H1 (cell line): Measurements from ENCODE around the gene ZNF845. TPM values are rescaled to one million over a fixed set of nuclear protein-coding genes. Genes with fewer than 3 reads are reported as not detected.

ENCODE experiments used
- CTCF ChIA-PET: fragments of 300-600 bp; sonication (Branson Sonifier 250); formaldehyde crosslinking; loops from one replicate; lab custom pipeline; 2021; ENCODE audit not compliant: partially characterized antibody; lab: Charles Lee
- POLR2A ChIA-PET: fragments of 300-600 bp; sonication (Branson Sonifier 250); formaldehyde crosslinking; loops from one replicate; lab custom pipeline; 2021; ENCODE audit warnings: inconsistent platforms; ENCODE audit not compliant: partially characterized antibody; lab: Charles Lee
- DNase-seq, 2 experiments: peaks; one replicate each; pipeline versions ENCODE4 v3.0.0 to v3.0.0-alpha.2; 2010 to 2022; ENCODE audit warnings: low spot score in 2 of 2, low read depth in 1 of 2, mixed read lengths in 1 of 2
- FAIRE-seq: peaks from 2 replicates; lab custom pipeline; 2011; peaks lifted over from hg19 to GRCh38; lab: Jason Lieb, UNC
- H2AFZ ChIP-seq: 2 replicates; pipeline ENCODE4 v1.8.1; 2012; ENCODE audit warnings: low read length, inconsistent platforms
- H2AK5ac ChIP-seq: 2 replicates; pipeline ENCODE4 v1.6.1; 2013; ENCODE audit warnings: low read depth, low read length
- H2BK120ac ChIP-seq: replicated peaks from 2 replicates; pipeline ENCODE3; 2013; ENCODE audit warnings: low read depth, low read length, inconsistent platforms
- H2BK12ac ChIP-seq: 2 replicates; pipeline ENCODE4 v1.6.1; 2013; ENCODE audit warnings: low read depth, low read length
- H2BK15ac ChIP-seq: 2 replicates; pipeline ENCODE4 v1.6.1; 2013; ENCODE audit warnings: low read length
- H2BK20ac ChIP-seq: 2 replicates; pipeline ENCODE4 v1.6.1; 2013; ENCODE audit warnings: low read length
- H2BK5ac ChIP-seq: 2 replicates; pipeline ENCODE4 v1.6.1; 2013; ENCODE audit warnings: low read depth, low read length
- H3K14ac ChIP-seq: 2 replicates; pipeline ENCODE4 v1.6.1; 2013; ENCODE audit warnings: inconsistent platforms; ENCODE audit not compliant: insufficient read length
- H3K18ac ChIP-seq: 2 replicates; pipeline ENCODE4 v1.6.1; 2013; ENCODE audit warnings: low read length; ENCODE audit errors: extremely low read depth
- H3K23ac ChIP-seq: 2 replicates; pipeline ENCODE4 v1.6.1; 2013; ENCODE audit warnings: inconsistent platforms; ENCODE audit not compliant: insufficient read length
- H3K23me2 ChIP-seq: 2 replicates; pipeline ENCODE4 v1.6.1; 2013; ENCODE audit warnings: low read depth, low read length
- H3K27ac ChIP-seq: 2 replicates; pipeline ENCODE4 v1.6.1; 2011; ENCODE audit warnings: low read depth, low read length, inconsistent platforms
- H3K27me3 ChIP-seq, 4 experiments: replicated peaks in 1 of 4; 1 replicate in 1 of 4; 2 replicates in 3 of 4; pipeline versions ENCODE4 v1.6.1 to v1.8.1; 2011 to 2013; ENCODE audit warnings: low read length in 3 of 4, mild to moderate bottlenecking in 3 of 4, inconsistent platforms in 2 of 4, mixed read lengths in 2 of 4, moderate library complexity in 1 of 4; ENCODE audit not compliant: control insufficient read depth in 3 of 4, insufficient read depth in 3 of 4; ENCODE audit errors: extremely low read depth in 1 of 4
- H3K36me3 ChIP-seq, 4 experiments: 2 replicates each; pipeline versions ENCODE4 v1.6.1 to v1.8.1; 2011 to 2013; ENCODE audit warnings: mild to moderate bottlenecking in 4 of 4, low read length in 3 of 4, moderate library complexity in 2 of 4, control low read depth in 1 of 4, inconsistent platforms in 1 of 4; ENCODE audit not compliant: insufficient read depth in 4 of 4, control insufficient read depth in 2 of 4
- H3K4ac ChIP-seq: replicated peaks from 2 replicates; pipeline ENCODE3; 2013; ENCODE audit warnings: low read length, low read depth, mixed read lengths, inconsistent platforms; ENCODE audit not compliant: insufficient read length
- H3K4me1 ChIP-seq, 4 experiments: replicated peaks in 1 of 4; 1 replicate in 1 of 4; 2 replicates in 3 of 4; pipeline versions ENCODE4 v1.6.1 to v1.8.1; 2011 to 2013; ENCODE audit warnings: low read length in 3 of 4, inconsistent platforms in 2 of 4, mixed read lengths in 1 of 4; ENCODE audit not compliant: insufficient read depth in 4 of 4, control insufficient read depth in 3 of 4
- H3K4me2 ChIP-seq, 2 experiments: 2 replicates each; pipeline versions ENCODE4 v1.6.1 to v1.8.1; 2011 to 2013; ENCODE audit warnings: low read depth in 2 of 2, low read length in 2 of 2, control low read depth in 1 of 2, inconsistent platforms in 1 of 2, mild to moderate bottlenecking in 1 of 2; ENCODE audit not compliant: insufficient read depth in 1 of 2
- H3K4me3 ChIP-seq, 4 experiments: fragments of 200-600, 300-600 bp in 1 of 4; sonication (generic), shearing (Covaris generic), sonication (Bioruptor Twin) in 1 of 4; 2 replicates each; pipeline versions ENCODE4 v1.5.1 to v1.8.1; 2011 to 2016; ENCODE audit warnings: low read length in 4 of 4, low read depth in 3 of 4, control low read depth in 2 of 4, inconsistent platforms in 2 of 4, mild to moderate bottlenecking in 2 of 4, mixed read lengths in 1 of 4, moderate library complexity in 1 of 4; ENCODE audit not compliant: insufficient read depth in 2 of 4; ENCODE audit errors: extremely low read depth in 1 of 4
- H3K56ac ChIP-seq: replicated peaks from 2 replicates; pipeline ENCODE3; 2013; ENCODE audit warnings: low read depth, mild to moderate bottlenecking, mixed read lengths, low read length, inconsistent platforms; ENCODE audit not compliant: insufficient read length
- H3K79me1 ChIP-seq: 2 replicates; pipeline ENCODE4 v1.6.1; 2013; ENCODE audit warnings: low read depth, low read length, control low read depth
- H3K79me2 ChIP-seq, 2 experiments: 2 replicates each; pipeline versions ENCODE4 v1.6.1 to v1.8.1; 2012 to 2013; ENCODE audit warnings: low read length in 2 of 2, mild to moderate bottlenecking in 2 of 2, inconsistent platforms in 1 of 2; ENCODE audit not compliant: insufficient read depth in 2 of 2, control insufficient read depth in 1 of 2
- H3K9ac ChIP-seq, 4 experiments: replicated peaks in 1 of 4; 1 replicate in 1 of 4; 2 replicates in 3 of 4; pipeline versions ENCODE4 v1.6.1 to v1.8.1; 2011 to 2013; ENCODE audit warnings: low read depth in 3 of 4, low read length in 3 of 4, control low read depth in 2 of 4, mild to moderate bottlenecking in 2 of 4, moderate library complexity in 2 of 4, inconsistent platforms in 1 of 4; ENCODE audit errors: extremely low read depth in 1 of 4
- H3K9me3 ChIP-seq, 2 experiments: 2 replicates each; pipeline versions ENCODE4 v1.6.1 to v1.8.1; 2012 to 2013; ENCODE audit warnings: mild to moderate bottlenecking in 2 of 2, moderate library complexity in 2 of 2, control low read depth in 1 of 2, inconsistent platforms in 1 of 2, low read depth in 1 of 2, low read length in 1 of 2, mixed read lengths in 1 of 2; ENCODE audit not compliant: insufficient read depth in 2 of 2
- H4K20me1 ChIP-seq, 2 experiments: replicated peaks in 1 of 2; 2 replicates each; pipeline versions ENCODE3 to v1.8.1; 2011 to 2013; ENCODE audit warnings: inconsistent platforms in 2 of 2, low read length in 2 of 2, mild to moderate bottlenecking in 1 of 2; ENCODE audit not compliant: insufficient read depth in 2 of 2, control insufficient read depth in 1 of 2
- H4K5ac ChIP-seq: 2 replicates; pipeline ENCODE4 v1.6.1; 2013; ENCODE audit warnings: low read length, low read depth, mixed read lengths, inconsistent platforms; ENCODE audit not compliant: insufficient read length
- H4K8ac ChIP-seq: 2 replicates; pipeline ENCODE4 v1.8.0; 2013; ENCODE audit warnings: mild to moderate bottlenecking, moderate library complexity, low read length, inconsistent platforms; ENCODE audit not compliant: insufficient read depth; ENCODE audit errors: extremely low read depth
- H4K91ac ChIP-seq: replicated peaks from 2 replicates; pipeline ENCODE3; 2013; ENCODE audit warnings: low read length, mixed read lengths, inconsistent platforms; ENCODE audit not compliant: insufficient read length
- BACH1 ChIP-seq: IDR thresholded peaks from 2 replicates; pipeline ENCODE4 v1.6.1; 2012; ENCODE audit warnings: low read length, improper control_type of control experiment
- EP300 ChIP-seq, 2 experiments: IDR thresholded peaks; 1 replicate in 1 of 2; 2 replicates in 1 of 2; pipeline ENCODE4 v1.6.1; 2011 to 2012; ENCODE audit warnings: low read depth in 2 of 2, low read length in 2 of 2, mild to moderate bottlenecking in 2 of 2, borderline replicate concordance in 1 of 2, inconsistent platforms in 1 of 2, moderate library complexity in 1 of 2
- KDM1A ChIP-seq: fragments of 200-600, 300-600 bp; sonication (generic); IDR thresholded peaks from 2 replicates; pipeline ENCODE4 v1.7.1; 2016; ENCODE audit warnings: mild to moderate bottlenecking, low read length, borderline replicate concordance
- KDM5A ChIP-seq: fragments of 200-600 bp; IDR thresholded peaks from 2 replicates; pipeline ENCODE4 v1.7.1; 2012; ENCODE audit warnings: mild to moderate bottlenecking, low read length, inconsistent platforms, mixed read lengths
- POLR2A ChIP-seq, 2 experiments: IDR thresholded peaks; 1 replicate in 1 of 2; 2 replicates in 1 of 2; pipeline ENCODE4 v1.6.1; 2011; ENCODE audit warnings: low read depth in 2 of 2, low read length in 2 of 2, mild to moderate bottlenecking in 2 of 2; ENCODE audit errors: control extremely low read depth in 1 of 2
- SAP30 ChIP-seq: fragments of 300-600 bp; sonication (generic); IDR thresholded peaks from 2 replicates; pipeline ENCODE4 v1.7.1; 2012; ENCODE audit warnings: low read length, moderate library complexity, mild to moderate bottlenecking, inconsistent platforms; ENCODE audit not compliant: insufficient read depth, insufficient replicate concordance
- SP4 ChIP-seq: IDR thresholded peaks from 2 replicates; pipeline ENCODE4 v1.6.1; 2012; ENCODE audit warnings: low read length, inconsistent platforms
- TAF7 ChIP-seq: optimal IDR thresholded peaks from 2 replicates; pipeline ENCODE3; 2011; ENCODE audit warnings: low read depth, mild to moderate bottlenecking, inconsistent platforms, low read length, moderate library complexity, borderline replicate concordance
- ZNF274 ChIP-seq: IDR thresholded peaks from 2 replicates; pipeline ENCODE4 v1.7.0; 2012; ENCODE audit warnings: low read length, borderline replicate concordance; ENCODE audit errors: extremely low read depth
- WGBS, 2 experiments: shearing (Covaris generic) in 1 of 2; methylation state at CpG; one replicate each; pipeline versions ENCODE4 v1.1.6 to v1.1.7; 2013 to 2015; ENCODE audit warnings: low lambda C conversion rate in 2 of 2, mixed read lengths in 2 of 2, inconsistent platforms in 1 of 2, low coverage in 1 of 2, missing lambda C conversion rate in 1 of 2; ENCODE audit not compliant: insufficient replicate concordance in 2 of 2, insufficient coverage in 1 of 2, insufficient read length in 1 of 2; ENCODE audit errors: extremely low coverage in 1 of 2, missing lambda C conversion rate in 1 of 2; 5-methylcytosine and 5-hydroxymethylcytosine counted together
- polyA plus RNA-seq, 7 experiments: library from polyadenylated mRNA; depleted of rRNA in 3 of 7; stranded (reverse) in 5 of 7; unstranded in 2 of 7; fragments of >200 nt in 5 of 7; fragments of 200-250 nt in 2 of 7; gene quantifications; 1 replicate in 5 of 7; 2 replicates in 1 of 7; 4 replicates in 1 of 7; pipeline versions ENCODE4 v1.2.1 to v1.2.3, GENCODE V29; 2011 to 2013; ENCODE audit warnings: missing spikeins in 2 of 7, mixed read lengths in 2 of 7
- total RNA-seq: library from RNA; stranded (reverse); fragmentation: NEBNext Ultra II Directional; extraction: Animal tissue kit (Norgen Biotek cat#: 25700); gene quantifications from 2 replicates; pipeline ENCODE4 v1.2.1, GENCODE V29; 2021
- TF ChIP-seq, protein P1 (sequence below): IDR thresholded peaks from 2 replicates; pipeline ENCODE4 v1.6.1; 2011; ENCODE audit warnings: low read depth, mild to moderate bottlenecking, low read length; ENCODE audit not compliant: insufficient read depth
- TF ChIP-seq, protein P2 (sequence below): IDR thresholded peaks from 2 replicates; pipeline ENCODE4 v1.6.1; 2012; ENCODE audit warnings: inconsistent platforms

Gene ZNF845
- total and polyA plus RNA-seq, 2 of the 8 experiments (the other 6 are each of a cell fraction or from before 2014, with no cell fraction given), result 3.6 to 22.5 TPM

DNA sequence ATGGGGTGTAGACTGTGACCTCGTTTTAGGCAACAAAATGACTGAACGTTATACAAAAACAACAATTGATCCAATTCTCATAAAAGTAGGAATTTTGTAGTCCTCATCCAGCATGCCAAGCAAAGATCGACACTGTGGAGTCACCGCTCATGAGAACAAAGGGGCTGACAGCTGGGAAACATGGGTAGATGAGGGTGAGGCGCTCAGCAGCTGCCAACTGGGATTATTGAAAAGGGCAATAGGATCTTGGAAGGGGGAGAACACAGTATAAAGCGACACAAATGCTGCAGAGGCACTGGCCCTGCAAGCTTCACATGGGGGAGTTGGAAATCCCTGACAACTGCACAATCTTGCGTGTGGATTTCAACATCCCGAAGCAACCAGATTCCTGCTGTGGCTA is 56.0 kb downstream of the ZNF845 start:
- H3K4ac ChIP-seq, result no peak overlapping the region
- 0 out of 2 replicates have a peak overlapping the region, but pooled peaks have one; percentile 50 for H2BK12ac ChIP-seq
- peaks cover 0 to 1% of the 10 kb centered on the region in 2 experiments for H4K20me1 ChIP-seq
- no peak overlapping the region for H2AK5ac ChIP-seq
- H3K4me3 ChIP-seq, result peak overlapping the region in 1 of 4 experiments; percentile 32; a peak in 1 of 8 replicates
- 83% methylated on average over 8 of the region's 8 CpGs; no CpG with 5 or more reads in 1 of the 2 experiments for WGBS, 2 experiments
- no peak overlapping the region for H3K27ac ChIP-seq
- DNase-seq (no peak), FAIRE-seq (no peak)
- CTCF ChIA-PET, result interaction anchor here (1.3 to 1.6 kb wide), 2 partner anchors 15 to 35 kb away, joined by 3 to 5 read pairs; no protein-coding TSS in a partner anchor
- 0 out of 2 replicates have a peak overlapping the region, but pooled peaks have one; percentile 71 for H2BK5ac ChIP-seq
- H3K27me3 ChIP-seq, result no peaks in the 10 kb centered on the region
- H3K23me2 ChIP-seq, result no peaks in the 10 kb centered on the region; the same call in 1 of the 2 replicates
- H3K36me3 ChIP-seq, result peaks cover 0 to 10% (median 3%) of the 10 kb centered on the region in 4 experiments; a peak in 4 of 8 replicates
- peak overlapping the region in 1 of 4 experiments; percentile 54; a peak in 1 of 7 replicates for H3K9ac ChIP-seq
- no peak overlapping the region for H3K23ac ChIP-seq
- no peak overlapping the region for H3K18ac ChIP-seq
- no peaks in the 10 kb centered on the region; the same call in 1 of the 2 replicates for H3K79me1 ChIP-seq
- no peak overlapping the region for H2BK20ac ChIP-seq
- H4K91ac ChIP-seq, result peak overlapping the region; percentile 56
- H4K5ac ChIP-seq, result peak overlapping the region; percentile 4
- H4K8ac ChIP-seq, result 0 out of 2 replicates have a peak overlapping the region, but pooled peaks have one; percentile 71
- POLR2A ChIA-PET, result interaction anchor here (0.8 to 1.6 kb wide), 4 partner anchors 8 to 57 kb away, joined by 3 to 5 read pairs (median 3); no protein-coding TSS in a partner anchor
- no peaks in the 10 kb centered on the region for H3K79me2 ChIP-seq
- H3K14ac ChIP-seq, result no peak overlapping the region
- peak overlapping the region in 1 of 2 experiments; percentile 78; a peak in 2 of 4 replicates for H3K4me2 ChIP-seq
- H2AFZ ChIP-seq, result no peak overlapping the region
- H2BK15ac ChIP-seq, result no peak overlapping the region
- no peak overlapping the region for H2BK120ac ChIP-seq
- H3K56ac ChIP-seq, result no peak overlapping the region
- 0 out of 4 replicates have a peak, but pooled peaks cover 0 to 1% of the 10 kb centered on the region in 2 experiments for H3K9me3 ChIP-seq
- peaks cover 0 to 5% (median 0%) of the 10 kb centered on the region in 4 experiments; a peak in 3 of 7 replicates for H3K4me1 ChIP-seq
- TF ChIP-seq KDM5A (no peak), SP4 (no peak), KDM1A (no peak), SAP30 (no peak), POLR2A (IDR thresholded peaks at IDR 0.05; ENCODE audit: control extremely low read depth in 1 of 2, low read depth in 2 of 2, low read length in 2 of 2) (no peak), ZNF274 (no peak), EP300 (IDR thresholded peaks at IDR 0.05; ENCODE audit: borderline replicate concordance in 1 of 2, low read depth in 2 of 2, low read length in 2 of 2) (no peak), TAF7 (no peak), BACH1 (no peak)
- TF ChIP-seq, protein P1, sequence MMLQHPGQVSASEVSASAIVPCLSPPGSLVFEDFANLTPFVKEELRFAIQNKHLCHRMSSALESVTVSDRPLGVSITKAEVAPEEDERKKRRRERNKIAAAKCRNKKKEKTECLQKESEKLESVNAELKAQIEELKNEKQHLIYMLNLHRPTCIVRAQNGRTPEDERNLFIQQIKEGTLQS, result no peak
- TF ChIP-seq, protein P2, sequence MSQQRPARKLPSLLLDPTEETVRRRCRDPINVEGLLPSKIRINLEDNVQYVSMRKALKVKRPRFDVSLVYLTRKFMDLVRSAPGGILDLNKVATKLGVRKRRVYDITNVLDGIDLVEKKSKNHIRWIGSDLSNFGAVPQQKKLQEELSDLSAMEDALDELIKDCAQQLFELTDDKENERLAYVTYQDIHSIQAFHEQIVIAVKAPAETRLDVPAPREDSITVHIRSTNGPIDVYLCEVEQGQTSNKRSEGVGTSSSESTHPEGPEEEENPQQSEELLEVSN, result no peak
